Activated T-cell treated with anti-CD3 and anti-CD28 coated beads for 4 hours (primary cell): Measurements from ENCODE around the gene TTC1.

ENCODE experiments used
- DNase-seq: peaks from one replicate; pipeline ENCODE4 v3.0.0-alpha.2; 2020

TTC1 gene

GRCh38 chr5:160090059-160090458, 81.1 kb downstream of the TTC1 start:
- DNase-seq = no peak

- DNase-seq = no peak
These were observed 83.6 kb downstream of the TTC1 start for GRCh38 chr5:160092514-160092913.

- no peak for DNase-seq
These were observed 84.2 kb downstream of the TTC1 start for GRCh38 chr5:160092960-160093707.

- no peak for DNase-seq
These were observed 87.2 kb downstream of the TTC1 start for GRCh38 chr5:160096178-160096577.

GRCh38 chr5:160097991-160098390, 89.1 kb downstream of the TTC1 start:
- DNase-seq = no peak

- DNase-seq = no peak
These were observed 96.9 kb downstream of the TTC1 start for GRCh38 chr5:160105686-160106360.

GRCh38 chr5:160108124-160108523, 99.2 kb downstream of the TTC1 start:
- DNase-seq = no peak
